ENCODE results near the gene APOH. TPM values are rescaled to one million over a fixed set of nuclear protein-coding genes. Genes with fewer than 3 reads are reported as not detected.

The APOH gene
- total and polyA plus RNA-seq, 2 of the 13 experiments (the other 11 are each of a cell fraction or from before 2014, with no cell fraction given): 4,846 to 5,748 TPM

DNA sequence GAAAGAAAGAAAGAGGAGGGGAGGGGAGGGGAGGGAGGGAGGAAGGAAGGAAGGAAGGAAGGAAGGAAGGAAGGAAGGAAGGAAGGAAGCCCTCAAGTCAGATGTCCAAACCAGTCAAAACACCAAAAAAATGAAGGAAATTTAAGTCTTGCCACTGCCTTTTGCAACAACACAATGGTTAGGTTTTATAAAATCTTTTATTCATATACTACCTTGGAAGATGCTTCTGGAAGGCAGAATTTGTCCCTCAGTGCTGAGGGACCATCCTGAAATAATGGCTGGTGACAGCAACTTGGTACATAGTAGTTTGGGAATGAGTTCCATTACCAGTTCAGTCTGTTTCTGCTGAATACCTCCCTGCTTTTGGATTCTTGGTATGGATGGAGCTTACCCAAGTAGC lies 7.9 kb downstream of the APOH start (continued):
- TF ChIP-seq, protein P1, sequence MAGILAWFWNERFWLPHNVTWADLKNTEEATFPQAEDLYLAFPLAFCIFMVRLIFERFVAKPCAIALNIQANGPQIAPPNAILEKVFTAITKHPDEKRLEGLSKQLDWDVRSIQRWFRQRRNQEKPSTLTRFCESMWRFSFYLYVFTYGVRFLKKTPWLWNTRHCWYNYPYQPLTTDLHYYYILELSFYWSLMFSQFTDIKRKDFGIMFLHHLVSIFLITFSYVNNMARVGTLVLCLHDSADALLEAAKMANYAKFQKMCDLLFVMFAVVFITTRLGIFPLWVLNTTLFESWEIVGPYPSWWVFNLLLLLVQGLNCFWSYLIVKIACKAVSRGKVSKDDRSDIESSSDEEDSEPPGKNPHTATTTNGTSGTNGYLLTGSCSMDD (CRISPR knock-in tag; IDR thresholded peaks at IDR 0.05): no peak
- no peak for TF ChIP-seq PHB2 (IDR thresholded peaks at IDR 0.05; ENCODE audit: partially characterized antibody)
- peak; percentile 69 for TF ChIP-seq AGO2 (optimal IDR thresholded peaks at IDR 0.05; ENCODE audit: low read depth, low read length)
- peak; percentile 61; the same call in 1 of the 2 replicates for TF ChIP-seq RBFOX2 (IDR thresholded peaks at IDR 0.05; ENCODE audit: low read depth, low read length)
- TF ChIP-seq, protein P2, sequence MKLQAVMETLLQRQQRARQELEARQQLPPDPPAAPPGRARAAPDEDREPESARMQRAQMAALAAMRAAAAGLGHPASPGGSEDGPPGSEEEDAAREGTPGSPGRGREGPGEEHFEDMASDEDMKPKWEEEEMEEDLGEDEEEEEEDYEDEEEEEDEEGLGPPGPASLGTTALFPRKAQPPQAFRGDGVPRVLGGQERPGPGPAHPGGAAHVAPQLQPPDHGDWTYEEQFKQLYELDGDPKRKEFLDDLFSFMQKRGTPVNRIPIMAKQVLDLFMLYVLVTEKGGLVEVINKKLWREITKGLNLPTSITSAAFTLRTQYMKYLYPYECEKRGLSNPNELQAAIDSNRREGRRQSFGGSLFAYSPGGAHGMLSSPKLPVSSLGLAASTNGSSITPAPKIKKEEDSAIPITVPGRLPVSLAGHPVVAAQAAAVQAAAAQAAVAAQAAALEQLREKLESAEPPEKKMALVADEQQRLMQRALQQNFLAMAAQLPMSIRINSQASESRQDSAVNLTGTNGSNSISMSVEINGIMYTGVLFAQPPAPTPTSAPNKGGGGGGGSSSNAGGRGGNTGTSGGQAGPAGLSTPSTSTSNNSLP (IDR thresholded peaks at IDR 0.05; ENCODE audit: low read depth, low read length): no peak

DNA sequence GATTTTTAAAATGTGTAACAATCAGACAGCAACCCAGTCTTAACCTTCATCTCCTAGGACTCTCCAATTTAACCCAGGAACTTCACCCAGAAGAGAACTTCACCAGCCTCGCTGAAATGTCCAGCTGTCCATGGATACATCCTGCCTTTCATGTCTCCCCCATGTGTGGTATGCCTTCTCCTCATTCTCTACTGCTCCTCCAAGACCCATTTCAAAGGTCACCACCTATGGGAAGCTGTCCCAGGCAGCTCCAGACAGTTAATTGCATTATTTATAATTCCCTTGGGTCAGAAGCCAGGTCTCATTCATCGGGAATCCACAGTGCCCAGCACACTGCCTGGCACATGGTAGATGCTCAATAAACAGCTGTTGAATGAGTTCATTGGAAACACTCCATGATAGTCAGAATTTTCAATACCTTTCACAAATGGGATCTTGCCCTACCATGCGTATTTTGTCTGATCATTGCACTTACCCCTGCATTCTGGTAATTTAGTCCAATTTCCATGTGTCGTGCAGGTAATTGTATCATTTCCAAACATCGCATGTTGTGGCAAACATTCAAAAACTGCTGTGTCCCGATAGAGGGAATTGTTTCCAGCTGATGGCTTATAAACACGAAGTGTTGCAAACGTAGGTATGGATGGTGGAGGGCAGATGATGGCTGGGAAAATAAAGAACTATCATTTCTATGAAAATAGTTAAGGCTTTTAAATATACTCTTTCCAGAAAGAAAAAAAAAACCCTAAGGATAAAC lies 9.0 kb downstream of the APOH start:
- WGBS (ENCODE audit: low lambda C conversion rate): 97% methylated on average over 8 of the region's 8 CpGs
- FAIRE-seq (no peak), ATAC-seq (no peak; the same call in 2 of the 3 replicates), DNase-seq (ENCODE audit: low spot score) (no peak)
- in situ Hi-C loops (cut with HindIII; ENCODE audit: extremely low pct_ligation_motif_present, low pct_unique_long_range_greater_than_20kb) (no loop called here), intact Hi-C loops (cut with micrococcal nuclease; ENCODE audit: unreplicated experiment) (loop anchor here (10.0 kb wide), 1 partner anchor 125 kb away; no protein-coding TSS in a partner anchor)
- TSS peak; percentile 13 for BruUV-seq (replicated peaks)
- Histone ChIP-seq H3K4me3 (replicated peaks in 1 of 3; ENCODE audit: insufficient read depth in 1 of 3, low read depth in 2 of 3, low read length in 3 of 3) (no peak overlapping the region), H3K79me2 (ENCODE audit: insufficient read depth, low read length) (peaks cover 20% of the 10 kb centered on the region), H3K36me3 (replicated peaks in 1 of 2; ENCODE audit: control insufficient read depth in 1 of 2, insufficient read depth in 2 of 2, low read length in 2 of 2) (peaks cover 37 to 88% of the 10 kb centered on the region in 2 experiments), H3K27ac (ENCODE audit: extremely low read length, insufficient read depth, low read length) (no peak overlapping the region), H3K27me3 (ENCODE audit: control insufficient read depth in 1 of 2, insufficient read depth in 2 of 2, low read length in 2 of 2) (no peaks in the 10 kb centered on the region), H3K4me1 (ENCODE audit: insufficient read depth, low read length) (peaks cover 89% of the 10 kb centered on the region), H3K9me3 (ENCODE audit: low read length) (no peaks in the 10 kb centered on the region), H3K4me2 (ENCODE audit: low read depth, low read length) (no peak overlapping the region), H2AFZ (ENCODE audit: low read length) (no peak overlapping the region), H3K9ac (ENCODE audit: insufficient read depth, low read depth, low read length) (no peak overlapping the region), H4K20me1 (ENCODE audit: insufficient read depth, low read length) (peaks cover 10% of the 10 kb centered on the region; the same call in 1 of the 2 replicates)
- ChIA-PET CTCF (ENCODE audit: low intra/inter-chr PET ratio, low total read pairs) (no interaction called here), POLR2A (interaction anchor here (0.6 to 1.5 kb wide), 2 partner anchors 11 to 12 kb away, joined by 3 to 4 read pairs; no protein-coding TSS in a partner anchor)
- TF ChIP-seq, protein P3, sequence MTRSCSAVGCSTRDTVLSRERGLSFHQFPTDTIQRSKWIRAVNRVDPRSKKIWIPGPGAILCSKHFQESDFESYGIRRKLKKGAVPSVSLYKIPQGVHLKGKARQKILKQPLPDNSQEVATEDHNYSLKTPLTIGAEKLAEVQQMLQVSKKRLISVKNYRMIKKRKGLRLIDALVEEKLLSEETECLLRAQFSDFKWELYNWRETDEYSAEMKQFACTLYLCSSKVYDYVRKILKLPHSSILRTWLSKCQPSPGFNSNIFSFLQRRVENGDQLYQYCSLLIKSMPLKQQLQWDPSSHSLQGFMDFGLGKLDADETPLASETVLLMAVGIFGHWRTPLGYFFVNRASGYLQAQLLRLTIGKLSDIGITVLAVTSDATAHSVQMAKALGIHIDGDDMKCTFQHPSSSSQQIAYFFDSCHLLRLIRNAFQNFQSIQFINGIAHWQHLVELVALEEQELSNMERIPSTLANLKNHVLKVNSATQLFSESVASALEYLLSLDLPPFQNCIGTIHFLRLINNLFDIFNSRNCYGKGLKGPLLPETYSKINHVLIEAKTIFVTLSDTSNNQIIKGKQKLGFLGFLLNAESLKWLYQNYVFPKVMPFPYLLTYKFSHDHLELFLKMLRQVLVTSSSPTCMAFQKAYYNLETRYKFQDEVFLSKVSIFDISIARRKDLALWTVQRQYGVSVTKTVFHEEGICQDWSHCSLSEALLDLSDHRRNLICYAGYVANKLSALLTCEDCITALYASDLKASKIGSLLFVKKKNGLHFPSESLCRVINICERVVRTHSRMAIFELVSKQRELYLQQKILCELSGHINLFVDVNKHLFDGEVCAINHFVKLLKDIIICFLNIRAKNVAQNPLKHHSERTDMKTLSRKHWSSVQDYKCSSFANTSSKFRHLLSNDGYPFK (CRISPR knock-in tag; IDR thresholded peaks at IDR 0.05; ENCODE audit: borderline replicate concordance): no peak
- peak; percentile 73 for TF ChIP-seq PAF1 (CRISPR knock-in tag; IDR thresholded peaks at IDR 0.05)
- TF ChIP-seq PHF5A (CRISPR knock-in tag; IDR thresholded peaks at IDR 0.05; ENCODE audit: low read depth, unreplicated experiment): no peak
- TF ChIP-seq POLR2A (IDR thresholded peaks at IDR 0.05; ENCODE audit: insufficient read depth in 1 of 2, low read depth in 2 of 2, low read length in 2 of 2): peak in 1 of 2 experiments; percentile 61; a peak in 1 of 4 replicates
- TF ChIP-seq FOXC1 (CRISPR knock-in tag; IDR thresholded peaks at IDR 0.05; ENCODE audit: borderline replicate concordance): peak; percentile 82
- TF ChIP-seq, protein P4, sequence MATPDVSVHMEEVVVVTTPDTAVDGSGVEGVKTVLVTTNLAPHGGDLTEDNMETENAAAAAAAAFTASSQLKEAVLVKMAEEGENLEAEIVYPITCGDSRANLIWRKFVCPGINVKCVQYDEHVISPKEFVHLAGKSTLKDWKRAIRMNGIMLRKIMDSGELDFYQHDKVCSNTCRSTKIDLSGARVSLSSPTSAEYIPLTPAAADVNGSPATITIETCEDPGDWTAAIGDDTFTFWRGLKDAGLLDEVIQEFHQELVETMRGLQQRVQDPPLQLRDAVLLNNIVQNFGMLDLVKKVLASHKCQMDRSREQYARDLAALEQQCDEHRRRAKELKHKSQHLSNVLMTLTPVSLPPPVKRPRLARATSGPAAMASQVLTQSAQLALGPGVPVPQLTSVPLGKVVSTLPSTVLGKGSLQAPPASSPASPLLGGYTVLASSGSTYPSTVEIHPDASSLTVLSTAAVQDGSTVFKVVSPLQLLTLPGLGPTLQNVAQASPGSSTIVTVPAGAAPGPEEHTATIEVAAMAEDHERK (CRISPR knock-in tag; IDR thresholded peaks at IDR 0.05; ENCODE audit: low read depth): no peak
- peak; percentile 20; the same call in 1 of the 2 replicates for TF ChIP-seq ZC3H13 (CRISPR knock-in tag; IDR thresholded peaks at IDR 0.05)

Measured in HepG2 (cell line).